ENCODE data around the gene TSKU. TPM values are rescaled to one million over a fixed set of nuclear protein-coding genes. Genes with fewer than 3 reads are reported as not detected.

TSKU gene
- total RNA-seq, 1 experiment from 2014 or later = 40.6 TPM

DNA sequence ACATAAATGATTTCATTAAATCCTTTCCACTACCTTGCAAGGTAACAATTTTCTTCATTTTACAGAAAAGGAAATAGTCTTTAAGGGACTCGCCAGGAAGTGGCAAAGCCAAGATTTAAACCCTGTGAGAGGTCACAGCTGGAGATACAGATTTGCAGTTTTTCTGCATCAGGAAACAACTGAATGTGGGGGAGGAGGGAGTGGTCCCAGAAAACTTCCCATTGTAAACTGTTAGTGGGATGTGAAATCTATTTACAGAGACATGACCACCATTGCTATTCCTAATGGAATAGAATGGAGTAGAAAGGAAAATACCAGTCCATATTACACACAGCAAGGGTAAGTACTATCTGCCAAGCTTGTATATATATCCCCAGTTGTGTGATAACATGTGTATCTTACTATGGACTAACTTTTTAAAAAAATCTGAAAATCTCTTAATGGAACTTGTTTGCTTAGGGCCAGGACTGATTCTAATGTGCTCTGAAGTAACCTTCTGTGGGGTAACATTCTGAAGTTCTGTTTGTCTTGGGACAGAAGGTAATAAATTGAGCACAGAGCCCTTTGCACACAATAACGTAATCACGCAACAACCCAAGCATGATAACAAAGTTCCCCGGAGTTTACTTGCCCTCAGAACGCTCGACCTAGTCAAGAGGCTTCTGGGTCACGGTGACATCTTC, 10.9 kb upstream of the TSKU start:
- no TSS peak for BruUV-seq (replicated peaks)
- Mint-ChIP-seq H3K9me3 (ENCODE audit: unreplicated experiment) (peaks cover 22% of the 10 kb centered on the region), H3K36me3 (ENCODE audit: insufficient read depth, unreplicated experiment) (peaks cover 11% of the 10 kb centered on the region), H3K4me1 (ENCODE audit: low read depth, unreplicated experiment) (peaks cover 44% of the 10 kb centered on the region), H3K27me3 (ENCODE audit: insufficient read depth, unreplicated experiment) (no peaks in the 10 kb centered on the region), H3K27ac (ENCODE audit: unreplicated experiment) (peak overlapping the region; percentile 72), H3K4me3 (ENCODE audit: unreplicated experiment) (no peak overlapping the region)
- Histone ChIP-seq H3K27me3 (replicated peaks; ENCODE audit: control insufficient read depth, insufficient read depth, low read length) (no peaks in the 10 kb centered on the region), H3K4me3 (ENCODE audit: low read depth, low read length) (no peak overlapping the region), H3K4me1 (peaks cover 52% of the 10 kb centered on the region), H3K36me3 (ENCODE audit: control insufficient read depth, insufficient read depth, low read length) (no peaks in the 10 kb centered on the region), H3K9me3 (peaks cover 14% of the 10 kb centered on the region)
- DNase-seq = peak; percentile 79 to 82
- TF ChIP-seq, protein P1, sequence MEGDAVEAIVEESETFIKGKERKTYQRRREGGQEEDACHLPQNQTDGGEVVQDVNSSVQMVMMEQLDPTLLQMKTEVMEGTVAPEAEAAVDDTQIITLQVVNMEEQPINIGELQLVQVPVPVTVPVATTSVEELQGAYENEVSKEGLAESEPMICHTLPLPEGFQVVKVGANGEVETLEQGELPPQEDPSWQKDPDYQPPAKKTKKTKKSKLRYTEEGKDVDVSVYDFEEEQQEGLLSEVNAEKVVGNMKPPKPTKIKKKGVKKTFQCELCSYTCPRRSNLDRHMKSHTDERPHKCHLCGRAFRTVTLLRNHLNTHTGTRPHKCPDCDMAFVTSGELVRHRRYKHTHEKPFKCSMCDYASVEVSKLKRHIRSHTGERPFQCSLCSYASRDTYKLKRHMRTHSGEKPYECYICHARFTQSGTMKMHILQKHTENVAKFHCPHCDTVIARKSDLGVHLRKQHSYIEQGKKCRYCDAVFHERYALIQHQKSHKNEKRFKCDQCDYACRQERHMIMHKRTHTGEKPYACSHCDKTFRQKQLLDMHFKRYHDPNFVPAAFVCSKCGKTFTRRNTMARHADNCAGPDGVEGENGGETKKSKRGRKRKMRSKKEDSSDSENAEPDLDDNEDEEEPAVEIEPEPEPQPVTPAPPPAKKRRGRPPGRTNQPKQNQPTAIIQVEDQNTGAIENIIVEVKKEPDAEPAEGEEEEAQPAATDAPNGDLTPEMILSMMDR (IDR thresholded peaks at IDR 0.05; ENCODE audit: insufficient read depth in 1 of 2, low read depth in 1 of 2, low read length in 1 of 2, severe bottlenecking in 1 of 2, unreplicated experiment in 1 of 2) = no peak
- intact Hi-C loops (cut with micrococcal nuclease; ENCODE audit: unreplicated experiment) = loop anchor here (1.0 kb wide), 1 partner anchor 12 kb away; no protein-coding TSS in a partner anchor
- POLR2A ChIA-PET = no interaction called here
- CTCF ChIA-PET = interaction anchor here (1.4 kb wide), 1 partner anchor 50 kb away, joined by 3 read pairs; no protein-coding TSS in a partner anchor

DNA sequence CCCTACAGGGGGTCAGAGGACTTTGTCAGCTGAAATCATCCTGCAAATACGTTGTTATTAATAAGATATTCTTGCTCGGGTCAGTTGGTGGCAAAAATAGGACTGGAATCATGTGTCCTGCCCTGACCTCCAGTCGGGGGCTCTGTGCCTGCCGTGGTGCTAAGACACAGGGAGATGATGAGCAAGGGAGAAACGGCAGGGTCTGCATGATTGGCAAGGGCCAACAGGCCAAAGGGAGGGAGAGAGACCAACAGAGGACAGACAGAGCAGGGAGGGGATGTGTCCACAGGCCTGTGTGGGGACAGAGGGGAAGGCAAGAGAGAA, 10.4 kb upstream of the TSKU start:
- Histone ChIP-seq H3K36me3 (ENCODE audit: control insufficient read depth, insufficient read depth, low read length) (no peaks in the 10 kb centered on the region), H3K9me3 (peaks cover 16% of the 10 kb centered on the region), H3K4me1 (peaks cover 52% of the 10 kb centered on the region), H3K27me3 (replicated peaks; ENCODE audit: control insufficient read depth, insufficient read depth, low read length) (no peaks in the 10 kb centered on the region), H3K4me3 (ENCODE audit: low read depth, low read length) (no peak overlapping the region)
- Mint-ChIP-seq H3K36me3 (ENCODE audit: insufficient read depth, unreplicated experiment) (peaks cover 11% of the 10 kb centered on the region), H3K9me3 (ENCODE audit: unreplicated experiment) (peaks cover 27% of the 10 kb centered on the region), H3K4me1 (ENCODE audit: low read depth, unreplicated experiment) (peaks cover 40% of the 10 kb centered on the region), H3K4me3 (ENCODE audit: unreplicated experiment) (no peak overlapping the region), H3K27me3 (ENCODE audit: insufficient read depth, unreplicated experiment) (no peaks in the 10 kb centered on the region), H3K27ac (ENCODE audit: unreplicated experiment) (peak overlapping the region; percentile 72)
- POLR2A ChIA-PET = no interaction called here
- intact Hi-C loops (cut with micrococcal nuclease; ENCODE audit: unreplicated experiment) = loop anchor here (1.0 kb wide), 1 partner anchor 12 kb away; no protein-coding TSS in a partner anchor
- TF ChIP-seq, protein P1 (IDR thresholded peaks at IDR 0.05; ENCODE audit: insufficient read depth in 1 of 2, low read depth in 1 of 2, low read length in 1 of 2, severe bottlenecking in 1 of 2, unreplicated experiment in 1 of 2) = no peak
- no TSS peak for BruUV-seq (replicated peaks)
- CTCF ChIA-PET = no interaction called here
- no peak for DNase-seq

DNA sequence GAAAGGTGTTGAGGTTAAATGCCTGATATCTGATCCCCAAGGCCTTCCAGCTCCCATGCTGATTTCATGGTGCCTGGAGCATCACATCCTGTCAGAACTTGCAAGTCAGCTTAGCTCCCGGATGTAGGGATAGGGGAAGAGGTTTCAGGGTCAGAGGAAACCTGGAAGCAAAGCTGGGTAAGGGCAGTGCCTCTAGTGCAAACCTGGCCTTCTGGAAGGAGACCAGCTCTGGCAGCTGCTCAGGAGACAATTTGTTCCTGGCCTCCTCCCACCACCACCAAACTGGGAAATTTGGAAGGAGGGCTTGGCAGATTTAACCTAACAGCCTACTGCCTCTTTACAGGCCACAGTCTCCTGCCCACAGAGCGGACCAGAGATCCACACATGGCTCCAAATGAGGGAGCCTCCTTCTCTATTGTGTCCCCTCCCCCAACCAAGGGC, 9.2 kb upstream of the TSKU start:
- ChIA-PET POLR2A (no interaction called here), CTCF (interaction anchor here (0.5 to 0.8 kb wide), 2 partner anchors 39 to 328 kb away, joined by 3 read pairs; no protein-coding TSS in a partner anchor)
- Mint-ChIP-seq H3K27me3 (ENCODE audit: insufficient read depth, unreplicated experiment) (no peaks in the 10 kb centered on the region), H3K9me3 (ENCODE audit: unreplicated experiment) (peaks cover 27% of the 10 kb centered on the region), H3K27ac (ENCODE audit: unreplicated experiment) (peak overlapping the region; percentile 49), H3K4me3 (ENCODE audit: unreplicated experiment) (no peak overlapping the region), H3K4me1 (ENCODE audit: low read depth, unreplicated experiment) (peaks cover 33% of the 10 kb centered on the region), H3K36me3 (ENCODE audit: insufficient read depth, unreplicated experiment) (peaks cover 11% of the 10 kb centered on the region)
- intact Hi-C loops (cut with micrococcal nuclease; ENCODE audit: unreplicated experiment) = no loop called here
- no peak overlapping the region for H3K4me3 ChIP-seq (ENCODE audit: low read depth, low read length)
- TF ChIP-seq, protein P1 (IDR thresholded peaks at IDR 0.05; ENCODE audit: insufficient read depth in 1 of 2, low read depth in 1 of 2, low read length in 1 of 2, severe bottlenecking in 1 of 2, unreplicated experiment in 1 of 2) = no peak
- no peaks in the 10 kb centered on the region for H3K36me3 ChIP-seq (ENCODE audit: control insufficient read depth, insufficient read depth, low read length)
- BruUV-seq (replicated peaks) = no TSS peak
- peaks cover 16% of the 10 kb centered on the region for H3K9me3 ChIP-seq
- no peaks in the 10 kb centered on the region for H3K27me3 ChIP-seq (replicated peaks; ENCODE audit: control insufficient read depth, insufficient read depth, low read length)
- H3K4me1 ChIP-seq = peaks cover 44% of the 10 kb centered on the region
- no peak for DNase-seq

Measured in Caco-2 (cell line).